ENCODE results near the gene FHOD3.

FHOD3 gene

GRCh38 chr18:36780748-36781147 is 483.2 kb downstream of the FHOD3 start:
- Histone ChIP-seq H3K79me2 (ENCODE audit: insufficient read depth, low read length) (no peaks in the 10 kb centered on the region), H3F3A (ENCODE audit: low read depth) (no peaks in the 10 kb centered on the region), H3K9me3 (ENCODE audit: insufficient read depth, low read depth, low read length) (no peaks in the 10 kb centered on the region), H3K4me1 (ENCODE audit: insufficient read depth, low read length, poor library complexity, severe bottlenecking) (no peaks in the 10 kb centered on the region), H3K27me3 (ENCODE audit: insufficient read depth, low read length, poor library complexity, severe bottlenecking) (no peaks in the 10 kb centered on the region), H3K9ac (ENCODE audit: low read depth, low read length, poor library complexity, severe bottlenecking) (no peak overlapping the region), H4K20me1 (ENCODE audit: insufficient read depth, low read length, poor library complexity, severe bottlenecking) (no peaks in the 10 kb centered on the region), H3K4me3 (ENCODE audit: low read length, poor library complexity, severe bottlenecking) (no peak overlapping the region), H3K4me2 (ENCODE audit: low read depth, low read length, poor library complexity, severe bottlenecking) (no peak overlapping the region), H3K9me2 (replicated peaks; ENCODE audit: low read depth, low read length) (no peaks in the 10 kb centered on the region), H2AFZ (ENCODE audit: low read length) (no peak overlapping the region), H3K36me3 (ENCODE audit: insufficient read depth, low read length) (no peaks in the 10 kb centered on the region)
- TF ChIP-seq CTCF (conservative IDR thresholded peaks at IDR 0.05; ENCODE audit: low read length) (no peak), EZH2phosphoT487 (IDR thresholded peaks at IDR 0.05; ENCODE audit: borderline replicate concordance) (no peak)

GRCh38 chr18:36782710-36783109 is 485.2 kb downstream of the FHOD3 start:
- H3K9me2 ChIP-seq (replicated peaks; ENCODE audit: low read depth, low read length) = no peaks in the 10 kb centered on the region
- H3K36me3 ChIP-seq (ENCODE audit: insufficient read depth, low read length) = no peaks in the 10 kb centered on the region; the same call in 1 of the 2 replicates
- H3K9ac ChIP-seq (ENCODE audit: low read depth, low read length, poor library complexity, severe bottlenecking) = no peak overlapping the region
- H4K20me1 ChIP-seq (ENCODE audit: insufficient read depth, low read length, poor library complexity, severe bottlenecking) = no peaks in the 10 kb centered on the region
- no peaks in the 10 kb centered on the region for H3K79me2 ChIP-seq (ENCODE audit: insufficient read depth, low read length)
- H3K4me3 ChIP-seq (ENCODE audit: low read length, poor library complexity, severe bottlenecking) = no peak overlapping the region
- no peaks in the 10 kb centered on the region for H3K9me3 ChIP-seq (ENCODE audit: insufficient read depth, low read depth, low read length)
- no peak for TF ChIP-seq CTCF (conservative IDR thresholded peaks at IDR 0.05; ENCODE audit: low read length)
- no peak for TF ChIP-seq EZH2phosphoT487 (IDR thresholded peaks at IDR 0.05; ENCODE audit: borderline replicate concordance)
- H3K4me2 ChIP-seq (ENCODE audit: low read depth, low read length, poor library complexity, severe bottlenecking) = no peak overlapping the region
- H3K27me3 ChIP-seq (ENCODE audit: insufficient read depth, low read length, poor library complexity, severe bottlenecking) = no peaks in the 10 kb centered on the region
- H3K4me1 ChIP-seq (ENCODE audit: insufficient read depth, low read length, poor library complexity, severe bottlenecking) = no peaks in the 10 kb centered on the region
- no peak overlapping the region for H2AFZ ChIP-seq (ENCODE audit: low read length)
- no peaks in the 10 kb centered on the region for H3F3A ChIP-seq (ENCODE audit: low read depth)

- no peak overlapping the region for H3K9ac ChIP-seq (ENCODE audit: low read depth, low read length, poor library complexity, severe bottlenecking)
- no peaks in the 10 kb centered on the region for H3K79me2 ChIP-seq (ENCODE audit: insufficient read depth, low read length)
- no peaks in the 10 kb centered on the region for H3K27me3 ChIP-seq (ENCODE audit: insufficient read depth, low read length, poor library complexity, severe bottlenecking)
- no peak overlapping the region for H3K4me2 ChIP-seq (ENCODE audit: low read depth, low read length, poor library complexity, severe bottlenecking)
- H2AFZ ChIP-seq (ENCODE audit: low read length) = no peak overlapping the region
- TF ChIP-seq EZH2phosphoT487 (IDR thresholded peaks at IDR 0.05; ENCODE audit: borderline replicate concordance) (no peak), CTCF (conservative IDR thresholded peaks at IDR 0.05; ENCODE audit: low read length) (no peak)
- peaks cover 3% of the 10 kb centered on the region; the same call in 1 of the 2 replicates for H3K36me3 ChIP-seq (ENCODE audit: insufficient read depth, low read length)
- no peaks in the 10 kb centered on the region for H3K9me2 ChIP-seq (replicated peaks; ENCODE audit: low read depth, low read length)
- no peaks in the 10 kb centered on the region for H3K4me1 ChIP-seq (ENCODE audit: insufficient read depth, low read length, poor library complexity, severe bottlenecking)
- no peaks in the 10 kb centered on the region for H3K9me3 ChIP-seq (ENCODE audit: insufficient read depth, low read depth, low read length)
- no peaks in the 10 kb centered on the region for H3F3A ChIP-seq (ENCODE audit: low read depth)
- H4K20me1 ChIP-seq (ENCODE audit: insufficient read depth, low read length, poor library complexity, severe bottlenecking) = no peaks in the 10 kb centered on the region
- no peak overlapping the region for H3K4me3 ChIP-seq (ENCODE audit: low read length, poor library complexity, severe bottlenecking)
These were observed 486.3 kb downstream of the FHOD3 start for GRCh38 chr18:36783792-36784191.
